ENCODE data around the gene SLC24A1.

- TF ChIP-seq, protein P1, sequence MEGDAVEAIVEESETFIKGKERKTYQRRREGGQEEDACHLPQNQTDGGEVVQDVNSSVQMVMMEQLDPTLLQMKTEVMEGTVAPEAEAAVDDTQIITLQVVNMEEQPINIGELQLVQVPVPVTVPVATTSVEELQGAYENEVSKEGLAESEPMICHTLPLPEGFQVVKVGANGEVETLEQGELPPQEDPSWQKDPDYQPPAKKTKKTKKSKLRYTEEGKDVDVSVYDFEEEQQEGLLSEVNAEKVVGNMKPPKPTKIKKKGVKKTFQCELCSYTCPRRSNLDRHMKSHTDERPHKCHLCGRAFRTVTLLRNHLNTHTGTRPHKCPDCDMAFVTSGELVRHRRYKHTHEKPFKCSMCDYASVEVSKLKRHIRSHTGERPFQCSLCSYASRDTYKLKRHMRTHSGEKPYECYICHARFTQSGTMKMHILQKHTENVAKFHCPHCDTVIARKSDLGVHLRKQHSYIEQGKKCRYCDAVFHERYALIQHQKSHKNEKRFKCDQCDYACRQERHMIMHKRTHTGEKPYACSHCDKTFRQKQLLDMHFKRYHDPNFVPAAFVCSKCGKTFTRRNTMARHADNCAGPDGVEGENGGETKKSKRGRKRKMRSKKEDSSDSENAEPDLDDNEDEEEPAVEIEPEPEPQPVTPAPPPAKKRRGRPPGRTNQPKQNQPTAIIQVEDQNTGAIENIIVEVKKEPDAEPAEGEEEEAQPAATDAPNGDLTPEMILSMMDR (conservative IDR thresholded peaks at IDR 0.05; ENCODE audit: low read length): no peak
- TF ChIP-seq EZH2phosphoT487 (IDR thresholded peaks at IDR 0.05; ENCODE audit: borderline replicate concordance, low read depth, low read length): no peak
These were observed 18.2 kb upstream of the SLC24A1 start for GRCh38 chr15:65603559-65603958.
